Measurements from ENCODE around the gene TCEAL9.

DNA sequence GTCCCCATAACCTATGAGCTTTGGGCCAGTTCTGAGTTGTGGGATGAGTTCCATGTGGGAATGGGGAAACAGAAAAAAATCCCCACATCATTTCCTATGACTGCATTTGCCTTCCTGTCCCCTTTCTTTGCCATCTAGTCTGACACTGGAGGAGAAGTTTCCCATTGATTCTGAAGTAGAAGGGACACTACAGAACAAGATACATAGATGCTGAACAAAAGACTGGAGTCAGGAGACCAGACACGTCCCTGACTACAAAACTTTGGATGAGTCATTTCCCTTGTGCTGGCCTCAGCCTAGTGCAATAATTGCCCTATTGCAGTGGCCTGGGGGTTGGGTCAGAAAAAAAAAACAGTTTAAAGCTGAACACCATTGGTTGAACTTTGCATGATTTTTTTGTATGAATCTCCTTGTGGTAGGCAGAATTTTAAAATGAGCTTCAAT is 42.1 kb downstream of the TCEAL9 start:
- TF ChIP-seq CTCF (IDR thresholded peaks at IDR 0.05) (no peak), POLR2A (IDR thresholded peaks at IDR 0.05) (no peak)
